K562 (cell line): ENCODE results near the gene ZNRD2. TPM values are rescaled to one million over a fixed set of nuclear protein-coding genes. Genes with fewer than 3 reads are reported as not detected.
A peak's percentile ranks its signal among the peaks of the same experiment; 100 is the strongest.
"Not testable (repeated sequence)": the region's sequence is repeated elsewhere in the genome, so short reads cannot be mapped to it uniquely, and the experiment has no call there.

ENCODE experiments used
- ATAC-seq: fragments of 200-7000 bp; cut with Tn5 transposase; 3 replicates; pipeline ENCODE4 v1.9.1; 2020; ENCODE audit warnings: moderate library complexity
- BruUV-seq: library from RNA; stranded (reverse); fragments of 400-500 nt; replicated peaks from 2 replicates; lab custom pipeline; 2021; lab: Mats Ljungman, UMichigan
- CTCF ChIA-PET: fragments of 300-600 bp; formaldehyde crosslinking; extraction: SDS; loops from one replicate; lab custom pipeline; 2021; ENCODE audit warnings: low intra/inter-chr PET ratio; lab: Yijun Ruan, JAX
- POLR2A ChIA-PET: fragments of 300-600, 350-650 bp; sonication (Branson Sonifier 250); formaldehyde crosslinking; extraction: SDS; loops from one replicate; lab custom pipeline; 2021; ENCODE audit warnings: antibody characterized with exemption, inconsistent platforms; lab: Yijun Ruan, JAX
- DNase-seq, 4 experiments: peaks; one replicate each; pipeline versions ENCODE4 v3.0.0 to v3.0.0-alpha.2; 2011 to 2018; ENCODE audit warnings: low spot score in 3 of 4, mixed read lengths in 3 of 4; ENCODE audit errors: extremely low read depth in 1 of 4
- FAIRE-seq: peaks from 2 replicates; lab custom pipeline; 2011; peaks lifted over from hg19 to GRCh38; lab: Jason Lieb, UNC
- H2AFZ ChIP-seq: 2 replicates; pipeline ENCODE4 v1.6.0; 2011; ENCODE audit warnings: low read depth, low read length, control low read depth, inconsistent platforms
- H3K27ac ChIP-seq: fragments of 200-600 bp; 3 replicates; pipeline ENCODE4 v1.8.0; 2011; ENCODE audit warnings: low read depth, mild to moderate bottlenecking, control low read depth, inconsistent platforms, low read length, moderate library complexity, mixed read lengths; ENCODE audit errors: extremely low read depth
- H3K27me3 ChIP-seq, 2 experiments: fragments of 300-600 bp in 1 of 2; 2 replicates in 1 of 2; 3 replicates in 1 of 2; pipeline versions ENCODE4 v1.6.0 to v1.8.0; 2011; ENCODE audit warnings: inconsistent platforms in 2 of 2, low read length in 2 of 2, mild to moderate bottlenecking in 1 of 2, mixed read lengths in 1 of 2, moderate library complexity in 1 of 2; ENCODE audit not compliant: control insufficient read depth in 2 of 2, insufficient read depth in 2 of 2
- H3K36me3 ChIP-seq: fragments of 300-600 bp; 3 replicates; pipeline ENCODE4 v1.8.0; 2011; ENCODE audit warnings: mild to moderate bottlenecking, low read length, inconsistent platforms; ENCODE audit not compliant: control insufficient read depth, insufficient read depth
- H3K4me1 ChIP-seq, 2 experiments: fragments of 200-600 bp in 1 of 2; replicated peaks in 1 of 2; 2 replicates in 1 of 2; 3 replicates in 1 of 2; pipeline versions ENCODE4 v1.5.1 to v1.8.0; 2011; ENCODE audit warnings: inconsistent platforms in 2 of 2, low read length in 2 of 2, mild to moderate bottlenecking in 1 of 2, mixed read lengths in 1 of 2, moderate library complexity in 1 of 2; ENCODE audit not compliant: control insufficient read depth in 2 of 2, insufficient read depth in 2 of 2
- H3K4me2 ChIP-seq: 2 replicates; pipeline ENCODE4 v1.6.1; 2011; ENCODE audit warnings: low read length, control low read depth, inconsistent platforms, mixed read lengths; ENCODE audit not compliant: insufficient read depth
- H3K4me3 ChIP-seq: fragments of 200-600 bp; sonication (generic), shearing (Covaris generic); 2 replicates; pipeline ENCODE4 v1.5.1; 2016; ENCODE audit warnings: control low read depth, inconsistent platforms
- H3K79me2 ChIP-seq: fragments of 200-600 bp; 3 replicates; pipeline ENCODE4 v1.8.0; 2011; ENCODE audit warnings: low read length, inconsistent platforms; ENCODE audit not compliant: control insufficient read depth, insufficient read depth
- H3K9ac ChIP-seq, 2 experiments: 2 replicates each; pipeline versions ENCODE4 v1.6.0 to v1.6.1; 2011; ENCODE audit warnings: low read depth in 2 of 2, low read length in 2 of 2, control low read depth in 1 of 2, inconsistent platforms in 1 of 2, mild to moderate bottlenecking in 1 of 2, mixed read lengths in 1 of 2; ENCODE audit not compliant: insufficient read depth in 1 of 2
- H3K9me1 ChIP-seq: one replicate; pipeline ENCODE4 v1.6.0; 2011; ENCODE audit warnings: inconsistent platforms, mild to moderate bottlenecking, low read length, moderate library complexity; ENCODE audit not compliant: control insufficient read depth, insufficient read depth
- H3K9me3 ChIP-seq: replicated peaks from 2 replicates; pipeline ENCODE4 v1.5.1; 2011; ENCODE audit warnings: low read depth, low read length, inconsistent platforms; ENCODE audit not compliant: control insufficient read depth, insufficient read depth
- H4K20me1 ChIP-seq: replicated peaks from 2 replicates; pipeline ENCODE4 v1.6.1; 2011; ENCODE audit warnings: low read length, inconsistent platforms, mixed read lengths; ENCODE audit not compliant: control insufficient read depth, insufficient read depth
- KDM1A ChIP-seq, 2 experiments: fragments of 450-650 bp; IDR thresholded peaks; 2 replicates each; pipeline ENCODE4 v1.6.1; 2016; ENCODE audit warnings: mild to moderate bottlenecking in 2 of 2
- SIN3B ChIP-seq: fragments of 450-650 bp; IDR thresholded peaks from 2 replicates; pipeline ENCODE4 v1.6.1; 2017; ENCODE audit warnings: low read depth, mild to moderate bottlenecking, moderate library complexity
- SPI1 ChIP-seq: IDR thresholded peaks from 2 replicates; pipeline ENCODE4 v1.6.1; 2011; ENCODE audit warnings: low read depth, low read length, control low read depth, borderline replicate concordance
- TSC22D4 ChIP-seq: fragments of 450-650 bp; IDR thresholded peaks from 2 replicates; pipeline ENCODE4 v1.6.1; 2016; ENCODE audit warnings: missing genetic modification characterization, missing biosample characterization, control low read depth
- ZNF384 ChIP-seq: IDR thresholded peaks from 2 replicates; pipeline ENCODE4 v1.6.1; 2012; ENCODE audit warnings: low read depth, low read length, improper control_type of control experiment
- WGBS: fragments of 100-300 bp; shearing (Covaris generic); methylation state at CpG from one replicate; pipeline ENCODE4 v1.1.6; 2016; ENCODE audit warnings: low coverage, mixed read lengths; ENCODE audit not compliant: insufficient coverage; ENCODE audit errors: missing lambda C conversion rate; 5-methylcytosine and 5-hydroxymethylcytosine counted together
- in situ Hi-C: fragments of 300-500 bp; cut with MboI; formaldehyde crosslinking; loops from 4 replicates; pipeline ENCODE4 v1.15.0; 2018; ENCODE audit warnings: inconsistent platforms, mixed read lengths
- intact Hi-C: fragments of 100-400 bp; cut with micrococcal nuclease; formaldehyde crosslinking; loops from 2 replicates; pipeline ENCODE4 v1.14.2; 2022
- polyA plus RNA-seq, 8 experiments: library from polyadenylated mRNA; depleted of rRNA in 4 of 8; stranded (reverse) in 5 of 8; unstranded in 3 of 8; fragments of >200 nt; fragmentation: Nextera tagmentation in 2 of 8; fragmentation: Illumina TruSeq in 1 of 8; extraction: Ambion mirVana in 2 of 8; extraction: Trizol in 1 of 8; gene quantifications; 2 replicates each; pipeline versions ENCODE4 v1.2.1 to v1.2.3, GENCODE V29; 2011 to 2014; ENCODE audit warnings: inconsistent platforms in 1 of 8, missing spikeins in 1 of 8
- total RNA-seq, 7 experiments: library from RNA; depleted of rRNA in 6 of 7; stranded (reverse); fragments of >200 nt in 6 of 7; fragmentation: Illumina TruSeq in 2 of 7; extraction: Trizol in 2 of 7; gene quantifications; 2 replicates each; pipeline versions ENCODE4 v1.2.1 to v1.2.3, GENCODE V29; 2011 to 2021; ENCODE audit warnings: low replicate concordance in 1 of 7
- TF ChIP-seq, protein P1 (sequence below): IDR thresholded peaks from 2 replicates; pipeline ENCODE4 v1.6.1; 2012; ENCODE audit warnings: low read depth, low read length, improper control_type of control experiment, borderline replicate concordance
- TF ChIP-seq, protein P2 (sequence below): sonication (generic); formaldehyde crosslinking; IDR thresholded peaks from 2 replicates; pipeline ENCODE4 v1.8.0; 2022; ENCODE audit warnings: mild to moderate bottlenecking, low read depth, missing genetic modification reagents

ZNRD2 gene
- total and polyA plus RNA-seq, 9 of the 15 experiments (the other 6 are each of a cell fraction or from before 2014, with no cell fraction given), result 13.4 to 129 (median 60.4) TPM

GRCh38 chr11:65564879-65565559, 5.3 kb upstream of the ZNRD2 start:
- BruUV-seq, H4K20me1 ChIP-seq, CTCF ChIA-PET, intact Hi-C loops, FAIRE-seq, H3K4me3 ChIP-seq, H3K9me1 ChIP-seq, DNase-seq, H3K4me2 ChIP-seq, H3K36me3 ChIP-seq, H3K27ac ChIP-seq, H2AFZ ChIP-seq, H3K9ac ChIP-seq, ATAC-seq, H3K27me3 ChIP-seq, H3K9me3 ChIP-seq, in situ Hi-C loops: not testable (repeated sequence)
- Histone ChIP-seq H3K79me2 (peaks cover 18% of the 10 kb centered on the region), H3K4me1 (peaks cover 22 to 38% of the 10 kb centered on the region in 2 experiments)
- POLR2A ChIA-PET, result interaction anchor here (1.1 to 2.1 kb wide), 2 partner anchors 59 to 139 kb away, joined by 4 to 5 read pairs; no protein-coding TSS in a partner anchor
- WGBS, result 81% methylated on average over 10 of the region's 12 CpGs

DNA sequence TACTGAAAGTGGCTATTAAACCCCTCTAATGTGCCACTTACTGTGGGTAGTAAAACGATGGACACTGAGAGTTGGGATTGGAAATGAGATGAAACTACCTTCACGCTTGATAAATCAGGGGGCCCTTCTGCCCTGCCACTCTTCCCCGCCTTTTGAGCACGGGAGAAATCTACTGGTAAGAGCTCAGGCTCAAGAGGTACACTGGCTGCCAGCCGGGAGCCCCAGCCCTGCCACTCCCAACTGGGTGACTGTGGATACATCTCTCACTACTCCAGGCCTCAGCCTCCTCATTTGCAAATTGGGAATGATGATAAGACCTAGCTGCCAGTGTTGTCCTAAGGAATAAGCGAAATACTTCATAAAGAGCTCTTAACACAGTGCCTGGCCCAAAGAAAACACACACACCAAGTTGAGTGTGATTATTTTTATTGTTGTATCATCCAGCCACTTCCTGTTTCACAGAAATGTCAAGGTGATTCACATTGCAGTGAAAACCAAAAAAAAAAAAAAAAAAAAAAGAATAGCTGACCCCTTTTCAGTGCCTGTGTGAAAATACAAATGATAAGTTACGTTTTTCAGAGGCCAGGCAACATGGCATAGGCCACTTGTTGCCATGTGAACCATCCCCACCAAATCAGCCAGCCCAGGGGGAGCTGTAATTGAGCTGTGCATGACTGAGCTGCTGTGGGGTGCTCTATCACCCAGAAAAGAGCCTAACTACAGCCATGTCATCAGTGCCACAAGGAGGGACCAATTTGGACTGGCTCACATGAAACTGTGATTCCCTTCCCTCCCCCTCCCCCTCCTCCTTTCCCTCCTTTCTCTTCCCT, 4.4 kb upstream of the ZNRD2 start:
- intact Hi-C loops (no loop called here), in situ Hi-C loops (no loop called here)
- peaks cover 25% of the 10 kb centered on the region for H3K79me2 ChIP-seq
- no peaks in the 10 kb centered on the region for H3K9me1 ChIP-seq
- no peaks in the 10 kb centered on the region for H3K9me3 ChIP-seq
- H2AFZ ChIP-seq, result no peak overlapping the region
- 42% methylated on average over 7 of the region's 7 CpGs for WGBS
- TF ChIP-seq SIN3B (no peak), KDM1A (IDR thresholded peaks at IDR 0.05) (peak in 1 of 2 experiments; percentile 64; a peak in 1 of 4 replicates), SPI1 (peak; percentile 78), ZNF384 (peak; percentile 9; the same call in 1 of the 2 replicates), TSC22D4 (tag) (no peak)
- TF ChIP-seq, protein P1, sequence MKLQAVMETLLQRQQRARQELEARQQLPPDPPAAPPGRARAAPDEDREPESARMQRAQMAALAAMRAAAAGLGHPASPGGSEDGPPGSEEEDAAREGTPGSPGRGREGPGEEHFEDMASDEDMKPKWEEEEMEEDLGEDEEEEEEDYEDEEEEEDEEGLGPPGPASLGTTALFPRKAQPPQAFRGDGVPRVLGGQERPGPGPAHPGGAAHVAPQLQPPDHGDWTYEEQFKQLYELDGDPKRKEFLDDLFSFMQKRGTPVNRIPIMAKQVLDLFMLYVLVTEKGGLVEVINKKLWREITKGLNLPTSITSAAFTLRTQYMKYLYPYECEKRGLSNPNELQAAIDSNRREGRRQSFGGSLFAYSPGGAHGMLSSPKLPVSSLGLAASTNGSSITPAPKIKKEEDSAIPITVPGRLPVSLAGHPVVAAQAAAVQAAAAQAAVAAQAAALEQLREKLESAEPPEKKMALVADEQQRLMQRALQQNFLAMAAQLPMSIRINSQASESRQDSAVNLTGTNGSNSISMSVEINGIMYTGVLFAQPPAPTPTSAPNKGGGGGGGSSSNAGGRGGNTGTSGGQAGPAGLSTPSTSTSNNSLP, result no peak
- TF ChIP-seq, protein P2, sequence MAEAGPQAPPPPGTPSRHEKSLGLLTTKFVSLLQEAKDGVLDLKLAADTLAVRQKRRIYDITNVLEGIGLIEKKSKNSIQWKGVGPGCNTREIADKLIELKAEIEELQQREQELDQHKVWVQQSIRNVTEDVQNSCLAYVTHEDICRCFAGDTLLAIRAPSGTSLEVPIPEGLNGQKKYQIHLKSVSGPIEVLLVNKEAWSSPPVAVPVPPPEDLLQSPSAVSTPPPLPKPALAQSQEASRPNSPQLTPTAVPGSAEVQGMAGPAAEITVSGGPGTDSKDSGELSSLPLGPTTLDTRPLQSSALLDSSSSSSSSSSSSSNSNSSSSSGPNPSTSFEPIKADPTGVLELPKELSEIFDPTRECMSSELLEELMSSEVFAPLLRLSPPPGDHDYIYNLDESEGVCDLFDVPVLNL (CRISPR knock-in tag), result no peak
- CTCF ChIA-PET, result no interaction called here
- ATAC-seq (no peak), FAIRE-seq (no peak), DNase-seq (no peak)
- H3K27me3 ChIP-seq, result no peaks in the 10 kb centered on the region
- H3K9ac ChIP-seq, result no peak overlapping the region
- H3K27ac ChIP-seq, result no peak overlapping the region
- POLR2A ChIA-PET, result interaction anchor here (1.1 to 2.1 kb wide), 2 partner anchors 59 to 140 kb away, joined by 4 to 5 read pairs; no protein-coding TSS in a partner anchor
- no peaks in the 10 kb centered on the region for H3K36me3 ChIP-seq
- peaks cover 14 to 34% of the 10 kb centered on the region in 2 experiments for H3K4me1 ChIP-seq
- no peak overlapping the region for H3K4me2 ChIP-seq
- H4K20me1 ChIP-seq, result no peaks in the 10 kb centered on the region
- no TSS peak for BruUV-seq
- H3K4me3 ChIP-seq, result no peak overlapping the region
